Activated naive CD8-positive, alpha-beta T cell treated with anti-CD3 and anti-CD28 coated beads, Interleukin-2, amount 50 U/mL, for 24 hours (primary cell): ENCODE measurements around the gene IDUA.

Experiments
- ATAC-seq: fragments of 150-1000 bp; cut with Tn5 transposase; one replicate; pipeline ENCODE4 v1.10.0; 2021
- DNase-seq: peaks from one replicate; pipeline ENCODE4 v3.0.0; 2021
- H3K27ac Mint-ChIP-seq: one replicate; pipeline ENCODE4 v1.8.0; 2021; ENCODE audit warnings: mild to moderate bottlenecking, mixed read lengths
- H3K27me3 Mint-ChIP-seq: one replicate; pipeline ENCODE4 v1.8.0; 2021; ENCODE audit warnings: mixed read lengths
- H3K36me3 Mint-ChIP-seq: one replicate; pipeline ENCODE4 v1.8.0; 2021; ENCODE audit warnings: low read depth, mixed read lengths
- H3K4me1 Mint-ChIP-seq: one replicate; pipeline ENCODE4 v1.8.0; 2021; ENCODE audit warnings: mixed read lengths
- H3K4me3 Mint-ChIP-seq: one replicate; pipeline ENCODE4 v1.8.0; 2021; ENCODE audit warnings: mild to moderate bottlenecking, moderate library complexity, mixed read lengths
- H3K9me3 Mint-ChIP-seq: one replicate; pipeline ENCODE4 v1.8.0; 2021; ENCODE audit warnings: mixed read lengths

The IDUA gene

GRCh38 chr4:960636-961350, 26.1 kb upstream of the IDUA start:
- no peaks in the 10 kb centered on the region for H3K4me1 Mint-ChIP-seq
- no peak overlapping the region for H3K27ac Mint-ChIP-seq
- H3K36me3 Mint-ChIP-seq: peaks cover 2% of the 10 kb centered on the region
- no peak for DNase-seq
- H3K27me3 Mint-ChIP-seq: no peaks in the 10 kb centered on the region
- no peak for ATAC-seq
- H3K9me3 Mint-ChIP-seq: no peaks in the 10 kb centered on the region
- H3K4me3 Mint-ChIP-seq: no peak overlapping the region

GRCh38 chr4:961351-962230, 25.3 kb upstream of the IDUA start:
- no peak overlapping the region for H3K27ac Mint-ChIP-seq
- H3K4me3 Mint-ChIP-seq: no peak overlapping the region
- no peak for ATAC-seq

GRCh38 chr4:962231-963208, 24.3 kb upstream of the IDUA start:
- Mint-ChIP-seq H3K9me3 (no peaks in the 10 kb centered on the region), H3K4me3 (no peak overlapping the region), H3K27me3 (no peaks in the 10 kb centered on the region), H3K27ac (no peak overlapping the region), H3K36me3 (peaks cover 1% of the 10 kb centered on the region), H3K4me1 (no peaks in the 10 kb centered on the region)
- ATAC-seq (no peak), DNase-seq (no peak)

More at GRCh38 chr4:961351-962230, 25.3 kb upstream of the IDUA start:
- Mint-ChIP-seq H3K9me3 (no peaks in the 10 kb centered on the region), H3K36me3 (peaks cover 3% of the 10 kb centered on the region), H3K4me1 (no peaks in the 10 kb centered on the region), H3K27me3 (no peaks in the 10 kb centered on the region)
- DNase-seq: no peak

GRCh38 chr4:963276-964225, 23.3 kb upstream of the IDUA start:
- DNase-seq (no peak), ATAC-seq (no peak)
- H3K27ac Mint-ChIP-seq: no peak overlapping the region
- H3K4me1 Mint-ChIP-seq: no peaks in the 10 kb centered on the region
- no peaks in the 10 kb centered on the region for H3K27me3 Mint-ChIP-seq
- H3K36me3 Mint-ChIP-seq: peaks cover 1% of the 10 kb centered on the region
- H3K9me3 Mint-ChIP-seq: no peaks in the 10 kb centered on the region
- H3K4me3 Mint-ChIP-seq: no peak overlapping the region

- Mint-ChIP-seq H3K27me3 (no peaks in the 10 kb centered on the region), H3K36me3 (peaks cover 1% of the 10 kb centered on the region), H3K27ac (no peak overlapping the region), H3K9me3 (no peaks in the 10 kb centered on the region), H3K4me1 (no peaks in the 10 kb centered on the region), H3K4me3 (no peak overlapping the region)
- ATAC-seq (no peak), DNase-seq (no peak)
Observed at GRCh38 chr4:964346-965025, 22.4 kb upstream of the IDUA start.

GRCh38 chr4:965048-965765, 21.6 kb upstream of the IDUA start:
- DNase-seq (no peak), ATAC-seq (no peak)
- no peak overlapping the region for H3K4me3 Mint-ChIP-seq
- H3K27ac Mint-ChIP-seq: no peak overlapping the region
- H3K4me1 Mint-ChIP-seq: peaks cover under 1% of the 10 kb centered on the region
- H3K36me3 Mint-ChIP-seq: peaks cover 1% of the 10 kb centered on the region
- H3K27me3 Mint-ChIP-seq: no peaks in the 10 kb centered on the region
- no peaks in the 10 kb centered on the region for H3K9me3 Mint-ChIP-seq

GRCh38 chr4:965766-966134, 21.1 kb upstream of the IDUA start:
- Mint-ChIP-seq H3K36me3 (peaks cover 1% of the 10 kb centered on the region), H3K4me3 (no peak overlapping the region), H3K9me3 (no peaks in the 10 kb centered on the region), H3K27ac (no peak overlapping the region), H3K27me3 (no peaks in the 10 kb centered on the region), H3K4me1 (peaks cover 6% of the 10 kb centered on the region)
- ATAC-seq (no peak), DNase-seq (no peak)

GRCh38 chr4:966266-967112, 20.4 kb upstream of the IDUA start:
- no peak for ATAC-seq
- H3K4me3 Mint-ChIP-seq: no peak overlapping the region

GRCh38 chr4:967113-968104, 19.4 kb upstream of the IDUA start:
- ATAC-seq: no peak
- Mint-ChIP-seq H3K4me3 (no peak overlapping the region), H3K27me3 (no peaks in the 10 kb centered on the region), H3K9me3 (no peaks in the 10 kb centered on the region), H3K27ac (no peak overlapping the region), H3K36me3 (peaks cover 1% of the 10 kb centered on the region), H3K4me1 (peaks cover 11% of the 10 kb centered on the region)
- no peak for DNase-seq

More at GRCh38 chr4:966266-967112, 20.4 kb upstream of the IDUA start:
- H3K27ac Mint-ChIP-seq: no peak overlapping the region
- no peak for DNase-seq
- H3K4me1 Mint-ChIP-seq: peaks cover 11% of the 10 kb centered on the region
- H3K9me3 Mint-ChIP-seq: no peaks in the 10 kb centered on the region
- H3K27me3 Mint-ChIP-seq: no peaks in the 10 kb centered on the region
- H3K36me3 Mint-ChIP-seq: peaks cover 1% of the 10 kb centered on the region

- no peak overlapping the region for H3K4me3 Mint-ChIP-seq
- H3K9me3 Mint-ChIP-seq: no peaks in the 10 kb centered on the region
- H3K36me3 Mint-ChIP-seq: peaks cover 1% of the 10 kb centered on the region
- no peak for ATAC-seq
- H3K27ac Mint-ChIP-seq: no peak overlapping the region
- H3K27me3 Mint-ChIP-seq: no peaks in the 10 kb centered on the region
- no peak for DNase-seq
- peaks cover 11% of the 10 kb centered on the region for H3K4me1 Mint-ChIP-seq
Observed at GRCh38 chr4:968221-968620, 18.6 kb upstream of the IDUA start.
